GM21447 (cell line): Measurements from ENCODE around the gene RPL13.

ENCODE experiments used
- ATAC-seq: cut with Tn5 transposase; IDR thresholded peaks from one replicate; pipeline ENCODE4 v1.9.1; 2021; ENCODE audit not compliant: unreplicated experiment

RPL13 gene

DNA sequence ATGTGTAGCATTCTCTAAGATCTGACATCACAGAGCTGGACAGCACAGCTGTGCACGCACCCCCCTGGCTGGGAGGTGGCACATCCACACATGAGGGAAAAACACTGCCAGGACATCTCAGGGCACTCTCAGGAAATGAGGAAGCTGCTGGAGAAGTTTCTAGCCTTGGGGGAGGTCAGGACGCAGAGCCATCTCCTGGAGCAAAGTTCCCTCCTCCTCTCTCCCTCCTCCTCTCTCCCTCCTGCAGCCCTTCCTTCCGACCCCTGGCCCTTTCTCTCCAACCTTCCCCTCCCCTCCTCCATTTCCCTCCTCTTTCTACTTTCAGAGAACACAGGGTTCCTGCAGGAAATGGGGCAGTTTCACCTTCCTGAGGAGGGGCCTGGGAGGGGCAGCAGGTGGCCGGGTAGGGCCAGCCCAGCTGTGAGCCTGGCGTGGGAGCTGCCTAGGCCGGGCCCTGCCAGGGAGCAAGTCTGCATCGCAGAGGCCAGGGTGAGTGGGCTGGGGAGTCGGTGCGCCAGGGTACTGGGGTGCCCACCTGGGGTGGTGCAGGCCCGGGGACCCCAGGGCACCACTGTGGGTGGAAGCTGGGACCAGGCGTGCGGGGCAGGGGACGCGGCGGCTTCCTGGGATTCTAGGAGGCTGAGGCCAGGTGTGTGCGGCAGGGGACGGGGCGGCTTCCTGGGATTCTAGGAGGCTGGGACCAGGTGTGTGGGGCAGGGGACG lies 52.9 kb downstream of the RPL13 start, which contains the start of gene DPEP1:
DPEP1 (plus strand) TSS at position 412 of the 723 bp plus-strand sequence. CDS start 16,769 bp downstream, outside the sequence.
- ATAC-seq, result no peak

DNA sequence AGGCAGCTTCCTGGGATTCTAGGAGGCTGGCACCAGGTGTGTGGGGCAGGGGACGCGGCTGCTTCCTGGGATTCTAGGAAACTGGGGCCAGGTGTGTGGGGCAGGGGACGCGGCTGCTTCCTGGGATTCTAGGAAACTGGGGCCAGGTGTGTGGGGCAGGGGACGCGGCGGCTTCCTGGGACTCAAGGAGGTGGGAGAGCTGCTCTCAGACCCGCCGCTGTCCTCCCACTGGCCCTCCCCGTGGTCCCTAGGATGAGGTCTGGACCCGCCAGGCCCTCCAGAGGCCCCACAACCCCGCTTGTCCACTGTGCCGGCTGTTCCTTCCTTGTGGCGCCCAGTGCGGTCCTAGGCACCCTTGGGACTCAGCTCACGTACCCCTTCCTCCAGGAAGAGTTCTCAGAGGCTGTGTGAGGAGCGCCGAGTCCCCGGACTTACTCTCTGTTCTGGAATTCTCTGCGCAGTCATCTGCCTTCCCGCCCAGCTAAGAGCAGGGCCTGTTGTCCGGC lies 53.5 kb downstream of the RPL13 start:
- no peak for ATAC-seq
